OCI-M2 (cell line): ENCODE data around the gene UGT1A8.
"Not testable (repeated sequence)": the region's sequence is repeated elsewhere in the genome, so short reads cannot be mapped to it uniquely, and the experiment has no call there.

Experiments
- DNase-seq: peaks from one replicate; lab custom pipeline; 2025; ENCODE audit not compliant: unreplicated experiment; lab: John Stamatoyannopoulos, UW

The UGT1A8 gene

DNA sequence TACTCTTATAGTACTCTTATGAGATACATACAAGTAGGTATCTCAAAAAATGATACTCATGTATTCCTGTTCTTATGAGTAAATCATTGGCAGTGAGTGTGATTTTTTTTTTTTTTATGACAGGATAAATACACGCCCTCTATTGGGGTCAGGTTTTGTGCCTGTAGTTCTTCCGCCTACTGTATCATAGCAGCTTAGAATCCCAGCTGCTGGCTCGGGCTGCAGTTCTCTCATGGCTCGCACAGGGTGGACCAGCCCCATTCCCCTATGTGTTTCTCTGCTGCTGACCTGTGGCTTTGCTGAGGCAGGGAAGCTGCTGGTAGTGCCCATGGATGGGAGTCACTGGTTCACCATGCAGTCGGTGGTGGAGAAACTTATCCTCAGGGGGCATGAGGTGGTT lies at the start of gene UGT1A8:
TSS of gene UGT1A8 (plus strand) at position 158 of the 400 bp plus-strand sequence. CDS start at position 233, 75 bp downstream.
- DNase-seq, result not testable (repeated sequence)

DNA sequence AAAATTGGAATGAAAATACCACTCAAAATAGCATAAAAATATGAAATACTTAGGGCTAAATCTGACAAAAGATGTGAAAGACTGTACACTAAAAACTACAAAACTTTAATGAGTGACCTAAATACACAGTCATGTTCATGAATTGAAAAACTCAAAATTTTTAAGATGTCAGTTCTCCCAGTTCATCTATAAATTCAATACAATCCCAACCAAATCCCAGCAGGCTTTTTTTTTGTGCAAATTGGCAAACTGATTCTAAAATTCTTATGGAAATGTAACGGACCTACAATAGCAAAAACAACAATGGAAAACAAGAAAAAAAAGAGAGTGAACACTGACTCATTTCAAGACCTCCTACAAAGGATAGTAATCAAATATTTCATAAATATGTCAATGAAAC lies 46.4 kb upstream of the UGT1A8 start:
- no peak for DNase-seq

DNA sequence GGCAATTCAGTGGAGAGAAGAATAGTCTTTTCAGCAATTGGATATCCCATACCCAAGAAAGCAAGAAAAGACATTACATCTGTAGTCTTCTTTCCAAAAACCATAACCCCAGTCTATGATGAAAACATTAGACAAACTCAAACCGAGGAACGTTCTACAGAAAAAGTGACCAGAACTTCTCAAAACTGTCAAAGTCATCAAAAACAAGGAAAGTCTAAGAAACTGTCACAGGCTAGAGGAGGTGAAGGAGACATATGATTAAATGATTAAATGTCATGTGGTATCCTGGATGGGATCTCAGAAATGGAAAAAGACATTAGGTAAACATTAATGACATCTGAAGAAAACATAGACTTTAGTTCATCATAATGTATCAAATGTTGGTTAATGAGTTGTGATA lies 46.0 kb upstream of the UGT1A8 start:
- DNase-seq, result no peak

DNA sequence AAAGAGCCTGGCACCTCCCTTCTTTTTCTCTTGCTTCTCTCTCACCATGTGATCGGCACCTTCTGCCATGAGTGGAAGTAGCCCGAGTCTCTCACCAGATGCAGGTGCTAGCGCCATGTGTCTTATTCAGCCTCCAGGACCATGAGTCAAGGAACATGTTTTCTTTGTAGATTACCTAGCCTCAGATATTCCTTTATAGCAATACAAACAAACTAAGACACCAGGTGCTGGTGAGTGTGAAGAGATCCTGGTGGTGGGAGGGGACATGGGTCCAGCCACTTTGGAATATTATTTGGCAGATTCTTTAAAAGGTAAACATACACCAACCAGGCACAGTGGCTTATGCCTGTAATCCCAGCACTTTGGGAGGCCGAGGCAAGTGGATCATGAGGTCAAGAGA lies 45.0 kb upstream of the UGT1A8 start:
- no peak for DNase-seq

DNA sequence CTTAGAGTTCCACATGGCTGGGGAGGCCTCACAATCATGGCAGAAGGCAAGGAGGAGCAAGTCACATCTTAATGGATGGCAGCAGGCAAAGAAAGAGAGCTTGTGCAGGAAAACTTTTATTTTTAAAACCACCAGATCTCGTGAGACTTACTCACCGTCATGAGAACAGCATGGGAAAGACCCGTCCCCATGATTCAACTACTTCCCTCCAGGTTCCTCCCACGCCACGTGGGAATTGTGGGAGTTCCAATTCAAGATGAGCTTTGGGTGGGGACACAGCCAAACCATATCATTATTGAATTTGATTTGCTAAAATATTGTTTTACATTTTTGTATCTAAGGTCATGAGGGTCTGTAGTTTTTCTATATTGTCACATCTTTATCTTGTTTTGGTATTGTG lies 40.1 kb upstream of the UGT1A8 start:
- not testable (repeated sequence) for DNase-seq

DNA sequence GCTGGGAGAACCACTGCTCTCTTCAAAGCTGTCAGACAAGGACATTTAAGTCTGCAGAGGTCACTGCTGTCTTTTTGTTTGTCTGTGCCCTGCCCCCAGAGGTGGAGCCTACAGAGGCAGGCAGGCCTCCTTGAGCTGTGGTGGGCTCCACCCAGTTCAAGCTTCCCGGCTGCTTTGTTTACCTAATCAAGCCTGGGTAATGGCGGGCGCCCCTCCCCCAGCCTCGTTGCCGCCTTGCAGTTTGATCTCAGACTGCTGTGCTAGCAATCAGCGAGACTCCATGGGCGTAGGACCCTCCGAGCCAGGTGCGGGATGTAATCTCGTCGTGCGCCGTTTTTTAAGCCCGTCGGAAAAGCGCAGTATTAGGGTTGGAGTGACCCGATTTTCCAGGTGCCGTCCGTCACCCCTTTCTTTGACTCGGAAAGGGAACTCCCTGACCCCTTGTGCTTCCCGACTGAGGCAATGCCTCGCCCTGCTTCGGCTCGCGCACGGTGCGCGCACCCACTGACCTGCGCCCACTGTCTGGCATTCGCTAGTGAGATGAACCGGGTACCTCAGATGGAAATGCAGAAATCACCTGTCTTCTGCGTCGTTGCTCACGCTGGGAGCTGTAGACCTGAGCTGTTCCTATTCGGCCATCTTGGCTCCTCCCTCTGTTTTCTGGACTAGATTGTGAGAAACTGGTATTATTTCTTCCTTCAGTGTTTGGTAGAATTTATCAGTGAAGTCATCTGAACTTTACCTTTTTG lies 34.0 kb upstream of the UGT1A8 start:
- DNase-seq, result not testable (repeated sequence)

DNA sequence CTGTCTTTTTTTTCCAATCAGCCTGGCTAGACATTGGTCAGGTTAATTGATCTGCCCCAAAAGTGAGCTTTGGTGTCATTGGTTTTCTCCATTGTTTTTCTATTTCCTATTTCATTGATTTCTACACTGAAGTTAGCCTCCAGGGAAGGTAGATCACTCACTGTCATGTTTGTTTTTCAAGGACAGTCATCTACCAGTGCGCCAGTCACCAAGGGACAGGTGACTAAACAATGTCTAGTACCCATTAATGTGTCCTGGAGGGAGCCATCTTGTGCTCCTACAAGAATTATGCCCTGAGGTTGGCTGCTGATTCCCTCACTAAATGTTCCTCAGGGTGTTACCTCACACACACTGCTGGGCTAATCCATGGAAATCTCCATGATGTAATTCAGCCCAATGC lies 33.2 kb upstream of the UGT1A8 start:
- DNase-seq, result no peak

DNA sequence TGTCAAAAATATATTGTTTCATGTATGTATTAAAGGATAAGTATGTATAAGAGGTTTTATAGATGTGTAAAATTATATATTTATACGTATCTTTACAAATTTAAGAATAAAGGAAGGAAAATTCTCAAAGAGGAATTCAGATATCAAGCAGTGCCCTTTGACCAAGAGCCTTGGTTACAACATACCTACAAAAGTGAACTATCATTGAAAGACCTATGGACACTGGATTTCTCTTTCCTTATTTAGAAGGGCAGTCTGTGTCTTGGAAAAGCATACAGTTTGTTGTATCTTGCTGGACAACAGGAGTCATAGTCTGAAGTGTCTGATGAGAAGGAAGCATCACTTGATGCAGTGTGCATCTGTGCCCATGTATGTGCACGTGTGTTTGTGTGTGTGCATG lies 29.0 kb upstream of the UGT1A8 start:
- DNase-seq, result no peak

DNA sequence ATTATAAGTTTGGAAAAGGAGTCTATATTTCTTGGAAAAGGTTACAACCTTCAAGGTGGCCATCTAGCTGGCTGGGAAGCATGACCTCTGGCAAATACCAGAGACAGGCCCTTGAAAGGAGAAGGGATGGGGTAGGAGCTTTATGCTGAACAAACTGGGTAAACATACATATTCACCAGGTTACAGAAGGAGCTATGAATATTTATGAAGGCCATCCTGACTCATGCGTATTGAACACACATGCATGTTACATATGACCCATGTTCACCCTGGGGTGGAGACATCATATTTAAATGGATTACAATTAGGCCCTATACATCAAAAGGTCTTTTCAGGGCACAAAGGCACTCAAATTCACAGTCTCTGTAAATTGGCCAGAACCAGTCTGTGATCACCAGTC lies 24.7 kb upstream of the UGT1A8 start:
- not testable (repeated sequence) for DNase-seq

DNA sequence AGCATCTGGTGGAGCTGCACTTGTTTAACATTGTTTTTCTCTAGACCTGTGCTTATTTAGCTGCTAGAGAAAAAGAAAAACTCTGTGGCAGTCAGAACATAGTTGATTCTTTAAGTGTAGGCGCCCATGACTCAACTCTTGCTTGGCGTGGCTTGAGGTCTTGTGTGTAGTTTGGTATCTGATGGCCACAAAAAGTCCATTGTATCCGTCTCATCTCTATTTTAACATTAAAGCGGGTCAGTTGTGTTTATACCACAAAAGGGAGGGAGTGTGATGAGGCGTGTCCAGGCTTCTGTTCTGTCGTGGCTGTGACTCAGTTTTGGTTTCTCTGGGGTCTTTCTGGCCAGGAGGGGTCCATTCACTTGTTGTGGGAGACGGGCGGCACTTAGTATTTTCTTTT lies 24.2 kb upstream of the UGT1A8 start:
- no peak for DNase-seq

DNA sequence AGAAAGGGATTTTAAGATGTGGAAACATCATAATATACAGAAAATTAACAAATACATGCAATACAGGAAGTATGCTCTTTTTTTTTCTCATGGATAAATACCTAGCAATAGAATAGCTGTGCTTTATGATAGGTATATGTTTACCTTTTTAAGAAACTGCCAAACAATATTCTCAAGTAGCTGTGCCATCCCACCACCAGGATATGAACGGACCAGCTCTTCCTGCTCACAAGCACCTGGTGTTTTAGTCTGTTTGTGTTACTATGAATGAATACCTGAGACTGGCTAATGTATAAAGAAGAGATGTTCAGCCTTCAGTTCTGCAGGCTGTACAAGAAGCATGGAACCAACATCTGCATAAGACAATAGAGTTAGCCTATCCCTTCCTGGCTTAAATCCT lies 19.9 kb upstream of the UGT1A8 start:
- no peak for DNase-seq

DNA sequence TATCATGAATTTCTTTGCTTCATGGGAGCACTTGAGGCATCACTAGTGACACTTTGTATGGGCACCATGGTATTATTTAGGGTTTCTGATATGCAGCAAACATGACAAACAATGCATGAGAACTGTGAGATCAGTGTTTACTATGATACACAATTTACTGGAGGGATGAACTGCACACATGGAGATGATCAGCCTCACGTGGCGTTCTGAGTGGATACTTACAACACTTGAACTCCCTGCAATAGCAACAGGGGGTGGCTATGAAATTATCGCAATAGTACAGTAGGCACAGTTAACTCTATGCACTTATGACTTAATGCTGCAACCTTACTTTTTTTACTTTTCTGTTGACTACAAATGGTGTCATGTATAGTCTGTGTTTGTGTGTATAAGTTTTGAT lies 18.5 kb upstream of the UGT1A8 start:
- DNase-seq, result no peak

DNA sequence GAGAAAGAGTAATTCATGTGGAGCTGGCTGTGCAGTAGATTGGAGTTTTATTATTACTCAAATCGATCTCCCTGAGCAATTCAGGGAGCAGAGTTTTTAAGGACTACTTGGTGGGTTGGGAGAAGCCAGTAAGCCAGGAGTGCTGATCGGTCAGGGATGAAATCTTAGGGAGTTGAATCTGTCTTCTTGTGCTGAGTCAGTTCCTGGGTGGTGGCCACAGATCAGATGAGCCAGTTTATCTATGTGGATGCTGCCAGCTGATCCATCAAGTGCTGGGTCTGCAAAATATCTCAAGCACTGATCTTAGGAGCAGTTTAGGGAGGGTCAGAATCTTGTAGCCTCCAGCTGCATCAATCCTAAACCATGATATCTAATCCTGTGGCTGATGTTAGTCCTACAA lies 17.0 kb upstream of the UGT1A8 start:
- DNase-seq, result no peak

DNA sequence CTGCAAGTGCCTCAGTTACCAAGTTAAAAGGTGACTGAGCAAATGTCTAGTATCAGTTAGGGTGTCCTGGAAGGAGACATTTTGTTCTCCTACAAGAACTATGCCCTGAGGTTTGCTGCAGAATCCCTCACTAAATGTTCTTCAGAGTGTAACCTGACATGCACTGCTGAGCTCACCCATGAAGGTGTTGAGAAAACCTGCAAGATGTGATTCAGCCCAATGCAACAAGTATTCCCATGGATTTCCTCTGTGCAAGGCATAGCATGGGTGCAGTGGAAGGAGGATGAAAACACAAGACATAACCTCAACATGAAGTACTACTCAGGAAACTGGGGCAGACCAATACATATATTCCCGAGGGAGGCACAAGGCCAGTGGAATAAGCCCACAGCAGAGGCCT lies 15.4 kb upstream of the UGT1A8 start:
- no peak for DNase-seq

DNA sequence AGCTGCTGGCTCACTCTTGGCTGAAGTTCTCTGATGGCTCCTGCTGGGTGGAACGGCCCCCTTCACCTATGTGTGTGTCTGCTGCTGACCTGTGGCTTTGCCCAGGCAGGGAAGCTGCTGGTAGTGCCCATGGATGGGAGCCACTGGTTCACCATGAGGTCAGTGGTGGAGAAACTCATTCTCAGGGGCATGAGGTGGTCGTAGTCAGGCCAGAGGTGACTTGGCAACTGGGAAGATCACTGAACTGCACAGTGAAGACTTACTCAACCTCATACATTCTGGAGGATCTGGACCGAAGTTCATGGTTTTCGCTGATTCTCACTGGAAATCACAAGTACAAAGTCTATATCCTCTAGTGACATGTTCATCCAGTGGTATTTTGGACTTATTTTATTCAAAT lies 13.9 kb upstream of the UGT1A8 start:
- no peak for DNase-seq

DNA sequence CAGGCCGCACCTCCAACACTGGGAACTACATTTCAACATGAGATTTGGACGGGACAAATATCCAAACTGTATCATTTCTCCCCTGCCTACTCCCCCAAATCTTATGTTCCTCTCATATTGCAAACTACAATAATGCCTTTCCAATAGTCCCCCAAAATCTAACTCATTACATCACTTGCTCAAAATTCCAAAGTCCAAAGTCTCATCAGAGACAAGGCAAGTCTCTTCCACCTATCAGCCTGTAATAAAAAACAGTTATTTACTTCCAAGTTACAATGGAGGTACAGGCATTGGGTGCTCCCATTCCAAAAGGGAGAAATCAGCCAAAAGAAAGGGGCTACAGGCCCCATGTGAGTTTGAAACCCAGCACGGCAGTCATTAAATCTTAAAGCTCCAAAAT lies 12.6 kb upstream of the UGT1A8 start:
- no peak for DNase-seq

DNA sequence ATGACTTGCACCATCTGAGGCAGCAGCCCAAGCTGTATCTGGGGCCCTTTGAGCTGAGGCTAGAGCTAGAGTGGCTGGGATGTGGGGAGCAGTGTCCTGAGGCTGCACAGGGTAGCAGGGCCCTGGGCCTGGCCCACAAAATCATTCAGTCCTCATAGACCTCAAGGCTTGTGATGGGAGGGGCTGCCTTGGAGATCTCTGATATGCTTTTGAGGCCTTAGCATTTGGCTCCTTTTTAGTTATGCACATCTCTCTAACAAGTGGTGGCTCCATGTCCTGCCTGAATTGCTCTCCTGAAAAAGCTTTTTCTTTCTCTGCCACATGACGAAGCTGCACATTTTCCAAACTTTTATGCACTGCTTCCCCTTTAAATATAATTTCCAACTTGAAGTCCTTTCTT lies 11.8 kb upstream of the UGT1A8 start:
- DNase-seq, result no peak

DNA sequence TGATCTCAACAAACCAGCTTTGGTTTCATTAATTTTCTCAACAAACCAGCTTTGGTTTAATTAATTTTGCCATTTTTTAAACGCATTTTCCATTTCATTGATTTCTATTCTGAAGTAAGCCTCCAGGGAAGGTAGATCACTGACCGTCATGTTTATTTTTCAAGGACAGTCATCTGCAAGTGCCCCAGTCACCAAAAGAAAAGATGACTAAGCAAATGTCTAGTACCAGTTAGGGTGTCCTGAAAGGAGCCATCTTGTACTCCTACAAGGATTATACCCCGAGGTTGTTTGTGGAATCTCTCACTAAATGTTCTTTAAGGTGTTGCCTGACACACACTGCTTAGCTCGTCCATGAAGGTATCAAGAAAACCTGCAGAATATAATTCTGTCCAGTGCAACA lies 6.1 kb upstream of the UGT1A8 start:
- no peak for DNase-seq

DNA sequence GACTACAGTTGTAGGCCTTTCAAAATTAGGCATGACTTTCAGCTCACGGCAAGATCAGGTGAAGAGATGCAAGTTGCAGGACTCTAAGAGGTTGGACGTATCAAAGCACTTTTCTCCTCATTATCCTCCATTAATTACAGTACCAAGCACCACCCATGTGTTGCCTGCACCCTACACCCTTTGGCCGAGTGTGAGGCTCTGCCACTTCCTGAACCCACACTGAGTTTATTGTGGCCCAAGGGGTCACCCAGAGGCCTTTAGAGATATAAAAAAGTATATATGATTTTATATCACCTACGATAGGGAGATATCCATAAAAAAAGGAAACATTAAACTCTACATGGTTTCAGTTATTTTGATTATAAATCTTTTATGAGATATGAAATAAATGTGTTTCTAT lies 2.8 kb downstream of the UGT1A8 start:
- no peak for DNase-seq

DNA sequence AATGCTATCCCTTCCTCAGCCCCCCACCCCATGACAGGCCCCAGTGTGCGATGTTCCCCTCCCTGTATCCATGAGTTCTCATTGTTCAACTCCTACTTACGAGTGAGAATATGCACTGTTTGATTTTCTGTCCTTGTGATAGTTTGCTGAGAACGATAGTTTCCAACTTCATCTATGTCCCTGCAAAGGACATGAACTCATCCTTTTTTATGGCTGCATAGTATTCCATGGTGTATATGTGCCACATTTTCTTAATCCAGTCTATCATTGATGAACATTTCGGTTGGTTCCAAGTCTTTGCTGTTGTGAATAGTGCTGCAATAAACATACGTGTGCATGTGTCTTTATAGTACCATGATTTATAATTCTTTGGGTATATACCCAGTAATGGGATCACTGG lies 4.4 kb downstream of the UGT1A8 start:
- DNase-seq, result not testable (repeated sequence)

DNA sequence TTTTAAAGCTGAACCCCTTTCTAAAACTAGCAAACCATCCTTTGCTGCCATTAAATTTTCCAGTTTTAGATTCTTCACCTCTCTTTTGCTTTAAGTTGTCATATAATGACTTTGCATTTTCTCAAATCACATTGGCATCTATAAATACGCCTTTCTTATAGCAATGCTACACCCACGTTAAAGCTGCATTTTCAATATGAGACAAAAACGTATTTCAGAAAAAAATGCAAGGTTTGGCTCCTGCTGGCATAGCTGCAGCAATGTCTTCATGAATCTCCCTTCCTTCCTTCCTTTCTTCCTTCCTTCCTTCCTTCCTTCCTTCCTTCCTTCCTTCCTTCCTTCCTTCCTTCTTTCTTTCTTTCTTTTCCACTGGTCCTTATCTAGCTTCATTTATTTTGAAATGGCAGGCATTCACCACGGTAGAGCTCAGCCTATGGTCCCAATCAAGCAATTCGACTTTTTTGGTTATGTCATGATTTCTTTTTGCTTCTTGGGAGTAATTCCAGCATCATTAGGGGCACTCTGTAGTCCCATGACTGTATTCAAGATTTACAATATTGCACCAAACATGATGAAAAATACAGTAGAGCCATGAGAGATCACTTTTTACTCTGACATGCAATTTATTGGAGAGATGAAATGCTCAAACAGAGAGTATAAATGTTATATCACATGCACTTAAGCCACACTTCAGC lies 10.0 kb downstream of the UGT1A8 start:
- no peak for DNase-seq

DNA sequence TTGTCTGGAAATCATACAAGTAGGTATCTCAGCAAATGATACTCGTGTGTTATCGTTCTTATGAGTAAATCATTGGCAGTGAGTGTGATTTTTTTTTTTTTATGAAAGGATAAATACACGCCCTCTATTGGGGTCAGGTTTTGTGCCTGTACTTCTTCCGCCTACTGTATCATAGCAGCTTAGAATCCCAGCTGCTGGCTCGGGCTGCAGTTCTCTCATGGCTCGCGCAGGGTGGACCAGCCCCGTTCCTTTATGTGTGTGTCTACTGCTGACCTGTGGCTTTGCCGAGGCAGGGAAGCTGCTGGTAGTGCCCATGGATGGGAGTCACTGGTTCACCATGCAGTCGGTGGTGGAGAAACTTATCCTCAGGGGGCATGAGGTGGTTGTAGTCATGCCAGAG lies 18.9 kb downstream of the UGT1A8 start, which contains the start of gene UGT1A10:
TSS of gene UGT1A10 (plus strand) at position 143 of the 400 bp plus-strand sequence. CDS start at position 218, 75 bp downstream.
- DNase-seq, result not testable (repeated sequence)

DNA sequence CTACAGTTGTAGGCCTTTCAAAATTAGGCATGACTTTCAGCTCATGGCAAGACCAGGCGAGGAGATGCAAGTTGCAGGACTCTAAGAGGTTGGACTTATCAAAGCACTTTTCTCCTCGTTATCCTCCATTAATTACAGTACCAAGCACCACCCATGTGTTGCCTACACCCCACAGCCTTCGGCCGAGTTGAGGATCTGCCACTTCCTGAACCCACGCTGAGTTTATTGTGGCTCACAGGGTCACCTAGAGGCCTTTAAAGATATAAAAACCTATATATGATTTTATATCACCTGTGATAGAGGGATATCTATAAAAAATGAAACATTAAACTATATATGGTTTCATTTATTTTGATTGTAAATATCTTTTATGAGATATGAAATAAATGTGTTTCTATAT lies 21.4 kb downstream of the UGT1A8 start:
- DNase-seq, result no peak
